ENCODE results near the gene LIN28A.

DNA sequence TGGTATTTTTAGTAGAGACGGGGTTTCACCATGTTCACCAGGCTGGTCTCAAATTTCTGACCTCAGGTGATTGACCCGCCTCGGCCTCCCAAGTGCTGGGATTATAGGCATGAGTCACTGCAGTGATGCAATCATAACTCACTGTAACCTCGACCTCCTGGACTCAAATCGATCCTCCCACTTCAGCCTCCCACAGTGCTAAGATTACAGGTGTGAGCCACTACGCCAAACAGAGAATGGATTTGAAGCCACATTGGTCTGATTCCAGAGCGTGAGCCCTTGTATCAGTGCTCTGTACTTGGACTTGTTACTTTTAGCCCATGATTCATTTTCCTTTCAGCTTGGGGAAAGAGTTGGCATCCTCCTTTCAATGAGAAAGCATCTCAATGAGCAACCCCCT lies 23.2 kb upstream of the LIN28A start:
- TF ChIP-seq, protein P1, sequence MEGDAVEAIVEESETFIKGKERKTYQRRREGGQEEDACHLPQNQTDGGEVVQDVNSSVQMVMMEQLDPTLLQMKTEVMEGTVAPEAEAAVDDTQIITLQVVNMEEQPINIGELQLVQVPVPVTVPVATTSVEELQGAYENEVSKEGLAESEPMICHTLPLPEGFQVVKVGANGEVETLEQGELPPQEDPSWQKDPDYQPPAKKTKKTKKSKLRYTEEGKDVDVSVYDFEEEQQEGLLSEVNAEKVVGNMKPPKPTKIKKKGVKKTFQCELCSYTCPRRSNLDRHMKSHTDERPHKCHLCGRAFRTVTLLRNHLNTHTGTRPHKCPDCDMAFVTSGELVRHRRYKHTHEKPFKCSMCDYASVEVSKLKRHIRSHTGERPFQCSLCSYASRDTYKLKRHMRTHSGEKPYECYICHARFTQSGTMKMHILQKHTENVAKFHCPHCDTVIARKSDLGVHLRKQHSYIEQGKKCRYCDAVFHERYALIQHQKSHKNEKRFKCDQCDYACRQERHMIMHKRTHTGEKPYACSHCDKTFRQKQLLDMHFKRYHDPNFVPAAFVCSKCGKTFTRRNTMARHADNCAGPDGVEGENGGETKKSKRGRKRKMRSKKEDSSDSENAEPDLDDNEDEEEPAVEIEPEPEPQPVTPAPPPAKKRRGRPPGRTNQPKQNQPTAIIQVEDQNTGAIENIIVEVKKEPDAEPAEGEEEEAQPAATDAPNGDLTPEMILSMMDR (IDR thresholded peaks at IDR 0.05), result no peak
- TF ChIP-seq POLR2A (IDR thresholded peaks at IDR 0.05), result no peak

Measured in right lobe of liver (tissue), 4 donors.